Right renal cortex interstitium (tissue), 3 donors: ENCODE data around the gene NDUFAF8. TPM values are rescaled to one million over a fixed set of nuclear protein-coding genes. Genes with fewer than 3 reads are reported as not detected.

Experiments
- DNase-seq, 3 donors: peaks; one replicate each; pipeline ENCODE4 v3.0.0-alpha.2; 2013; ENCODE audit warnings: low read depth in 3 of 3, low spot score in 2 of 3
- polyA plus RNA-seq, 3 donors: library from polyadenylated mRNA; unstranded; fragments of 120-200 nt; gene quantifications; one replicate each; pipeline ENCODE4 v1.2.1, GENCODE V29; 2013; ENCODE audit not compliant: insufficient read length in 3 of 3

Gene NDUFAF8
- polyA plus RNA-seq, 3 donors: 41.1 to 59.0 (median 53.6) TPM

GRCh38 chr17:81237591-81238489, 1.3 kb upstream of the NDUFAF8 start:
- DNase-seq: no peak

GRCh38 chr17:81238490-81238814, 666 bp upstream of the NDUFAF8 start:
- no peak for DNase-seq

GRCh38 chr17:81239714-81240555, 817 bp downstream of the NDUFAF8 start:
- no peak for DNase-seq

- no peak for DNase-seq
Measured at GRCh38 chr17:81240761-81241160, 1.6 kb downstream of the NDUFAF8 start.

- DNase-seq: no peak
Measured at GRCh38 chr17:81241203-81241602, 2.1 kb downstream of the NDUFAF8 start.

- no peak for DNase-seq
Measured at GRCh38 chr17:81241648-81242420, 2.7 kb downstream of the NDUFAF8 start.

GRCh38 chr17:81242421-81243332, 3.6 kb downstream of the NDUFAF8 start:
- no peak for DNase-seq

- DNase-seq: no peak
Measured at GRCh38 chr17:81243333-81243664, 4.2 kb downstream of the NDUFAF8 start.

GRCh38 chr17:81244358-81245023, 5.4 kb downstream of the NDUFAF8 start:
- no peak for DNase-seq

GRCh38 chr17:81245024-81245664, 6.0 kb downstream of the NDUFAF8 start:
- no peak for DNase-seq

GRCh38 chr17:81245665-81246342, 6.7 kb downstream of the NDUFAF8 start:
- DNase-seq: no peak

- DNase-seq: no peak
Measured at GRCh38 chr17:81246343-81246670, 7.2 kb downstream of the NDUFAF8 start.

- no peak for DNase-seq
Measured at GRCh38 chr17:81246679-81247338, 7.7 kb downstream of the NDUFAF8 start.

- DNase-seq: no peak
Measured at GRCh38 chr17:81247339-81247990, 8.3 kb downstream of the NDUFAF8 start.

- DNase-seq: no peak
Measured at GRCh38 chr17:81248649-81249048, 9.5 kb downstream of the NDUFAF8 start.

- no peak for DNase-seq
Measured at GRCh38 chr17:81249223-81250040, 10.3 kb downstream of the NDUFAF8 start.
